ENCODE measurements around the gene PKP2.

DNA sequence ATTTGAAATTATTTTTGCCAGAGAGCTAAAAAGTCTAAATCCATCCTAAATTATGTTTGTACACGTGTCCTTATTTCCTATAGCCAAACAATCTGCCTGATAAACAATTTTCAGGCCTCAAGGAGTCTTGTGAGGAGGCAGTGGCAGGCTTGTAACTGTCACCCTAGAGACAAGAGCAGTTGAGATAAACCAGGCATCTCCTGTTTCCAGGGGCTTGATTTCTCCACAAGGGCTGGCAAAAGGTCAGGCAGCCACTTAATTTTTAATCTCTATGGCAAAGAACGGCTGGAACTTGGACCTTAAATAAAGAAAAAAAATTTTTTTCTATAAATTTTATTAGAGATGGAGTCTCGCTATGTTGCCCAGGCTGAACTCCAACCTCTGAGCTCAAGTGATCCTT, 15.5 kb downstream of the PKP2 start:
- TF ChIP-seq, protein P1, sequence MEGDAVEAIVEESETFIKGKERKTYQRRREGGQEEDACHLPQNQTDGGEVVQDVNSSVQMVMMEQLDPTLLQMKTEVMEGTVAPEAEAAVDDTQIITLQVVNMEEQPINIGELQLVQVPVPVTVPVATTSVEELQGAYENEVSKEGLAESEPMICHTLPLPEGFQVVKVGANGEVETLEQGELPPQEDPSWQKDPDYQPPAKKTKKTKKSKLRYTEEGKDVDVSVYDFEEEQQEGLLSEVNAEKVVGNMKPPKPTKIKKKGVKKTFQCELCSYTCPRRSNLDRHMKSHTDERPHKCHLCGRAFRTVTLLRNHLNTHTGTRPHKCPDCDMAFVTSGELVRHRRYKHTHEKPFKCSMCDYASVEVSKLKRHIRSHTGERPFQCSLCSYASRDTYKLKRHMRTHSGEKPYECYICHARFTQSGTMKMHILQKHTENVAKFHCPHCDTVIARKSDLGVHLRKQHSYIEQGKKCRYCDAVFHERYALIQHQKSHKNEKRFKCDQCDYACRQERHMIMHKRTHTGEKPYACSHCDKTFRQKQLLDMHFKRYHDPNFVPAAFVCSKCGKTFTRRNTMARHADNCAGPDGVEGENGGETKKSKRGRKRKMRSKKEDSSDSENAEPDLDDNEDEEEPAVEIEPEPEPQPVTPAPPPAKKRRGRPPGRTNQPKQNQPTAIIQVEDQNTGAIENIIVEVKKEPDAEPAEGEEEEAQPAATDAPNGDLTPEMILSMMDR (IDR thresholded peaks at IDR 0.05), result no peak
- TF ChIP-seq POLR2A (IDR thresholded peaks at IDR 0.05), result no peak

Measured in uterus (tissue), 2 donors.